ENCODE data around the gene SEMA6A. TPM values are rescaled to one million over a fixed set of nuclear protein-coding genes. Genes with fewer than 3 reads are reported as not detected.

Gene SEMA6A
- polyA plus RNA-seq, 2 of the 4 experiments (the other 2 are of a cell fraction), result 0.01 TPM; not detected in 1

- no peak for TF ChIP-seq CTCF (IDR thresholded peaks at IDR 0.05)
- TF ChIP-seq MAFK (IDR thresholded peaks at IDR 0.05; ENCODE audit: partially characterized antibody), result no peak
- no peak for TF ChIP-seq SREBF2 (IDR thresholded peaks at IDR 0.05)
- no peak for TF ChIP-seq ESRRA (IDR thresholded peaks at IDR 0.05; ENCODE audit: borderline replicate concordance, low read length)
- no peak for TF ChIP-seq HMGXB4 (CRISPR knock-in tag; IDR thresholded peaks at IDR 0.05; ENCODE audit: borderline replicate concordance)
- TF ChIP-seq MAX (IDR thresholded peaks at IDR 0.05), result no peak
- no peak for TF ChIP-seq PHF8 (IDR thresholded peaks at IDR 0.05; ENCODE audit: borderline replicate concordance, low read depth)
- no peak for TF ChIP-seq RCOR1 (IDR thresholded peaks at IDR 0.05; ENCODE audit: low read depth, low read length)
These were observed 109.2 kb downstream of the SEMA6A start (continued) for GRCh38 chr5:116465411-116465810.

GRCh38 chr5:116464144-116464708 is 110.4 kb downstream of the SEMA6A start:
- ChIA-PET CTCF (no interaction called here), POLR2A (no interaction called here)
- DNase-seq (ENCODE audit: low read depth in 1 of 2, low spot score in 1 of 2) (no peak), FAIRE-seq (no peak), ATAC-seq (no peak)
- Histone ChIP-seq H3K4me3 (no peak overlapping the region), H3K4me2 (no peak overlapping the region), H3K9me3 (no peaks in the 10 kb centered on the region), H3K27ac (no peak overlapping the region), H3K4me1 (no peaks in the 10 kb centered on the region)
- 57% methylated on average over 7 of the region's 7 CpGs for WGBS (ENCODE audit: missing lambda C conversion rate)
- TF ChIP-seq HMGXB4 (CRISPR knock-in tag; IDR thresholded peaks at IDR 0.05; ENCODE audit: borderline replicate concordance) (no peak), RFX5 (IDR thresholded peaks at IDR 0.05) (no peak), FOSB (CRISPR knock-in tag; IDR thresholded peaks at IDR 0.05) (no peak), TP53 (CRISPR knock-in tag; IDR thresholded peaks at IDR 0.05) (no peak), GATA3 (IDR thresholded peaks at IDR 0.05; ENCODE audit: borderline replicate concordance) (no peak), POLR2A (IDR thresholded peaks at IDR 0.05; ENCODE audit: low read length) (no peak), JUN (IDR thresholded peaks at IDR 0.05) (no peak), HOXB5 (CRISPR knock-in tag; IDR thresholded peaks at IDR 0.05) (no peak), FOXS1 (CRISPR knock-in tag; IDR thresholded peaks at IDR 0.05) (no peak), CHD2 (IDR thresholded peaks at IDR 0.05; ENCODE audit: low read length, partially characterized antibody) (no peak), SREBF2 (IDR thresholded peaks at IDR 0.05) (no peak), RAD21 (conservative IDR thresholded peaks at IDR 0.05 in 1 of 2, IDR thresholded peaks at IDR 0.05 in 1 of 2) (no peak), NPAS2 (CRISPR knock-in tag; IDR thresholded peaks at IDR 0.05; ENCODE audit: borderline replicate concordance) (no peak)

- Histone ChIP-seq H3K4me1 (no peaks in the 10 kb centered on the region), H3K4me2 (no peak overlapping the region), H3K27ac (no peak overlapping the region), H3K4me3 (no peak overlapping the region), H3K9me3 (no peaks in the 10 kb centered on the region)
- CTCF ChIA-PET, result no interaction called here
- TF ChIP-seq FOXS1 (CRISPR knock-in tag; IDR thresholded peaks at IDR 0.05), result no peak
- TF ChIP-seq SMC3 (IDR thresholded peaks at IDR 0.05), result no peak
- POLR2A ChIA-PET, result no interaction called here
- WGBS (ENCODE audit: missing lambda C conversion rate), result 93% methylated on average over 1 of the region's 1 CpG
- FAIRE-seq (no peak), DNase-seq (ENCODE audit: low read depth in 1 of 2, low spot score in 1 of 2) (no peak), ATAC-seq (no peak)
These were observed 112.1 kb downstream of the SEMA6A start for GRCh38 chr5:116462500-116462899.

All from A549 (cell line).